Nephron progenitor cell (in vitro differentiated cells): Measurements from ENCODE around the gene ALDH1L1.

Experiments used
- DNase-seq: peaks from one replicate; pipeline ENCODE4 v3.0.0; 2021
- H3K27ac Mint-ChIP-seq: 2 replicates; pipeline ENCODE4 v1.8.0; 2021; ENCODE audit warnings: mild to moderate bottlenecking, moderate library complexity, mixed read lengths
- H3K27me3 Mint-ChIP-seq: 2 replicates; pipeline ENCODE4 v1.8.0; 2021; ENCODE audit warnings: mild to moderate bottlenecking, low read depth, mixed read lengths; ENCODE audit not compliant: poor library complexity
- H3K36me3 Mint-ChIP-seq: 2 replicates; pipeline ENCODE4 v1.8.0; 2021; ENCODE audit warnings: low read depth, mixed read lengths
- H3K4me1 Mint-ChIP-seq: 2 replicates; pipeline ENCODE4 v1.8.0; 2021; ENCODE audit warnings: mixed read lengths
- H3K4me3 Mint-ChIP-seq: 2 replicates; pipeline ENCODE4 v1.8.0; 2021; ENCODE audit warnings: mild to moderate bottlenecking, moderate library complexity, mixed read lengths
- H3K9me3 Mint-ChIP-seq: 2 replicates; pipeline ENCODE4 v1.8.0; 2021; ENCODE audit warnings: mild to moderate bottlenecking, moderate library complexity, mixed read lengths
- CTCF ChIP-seq: fragments of 200-600 bp; sonication (generic); IDR thresholded peaks from 2 replicates; pipeline ENCODE4 v1.5.0; 2021; ENCODE audit warnings: antibody characterized with exemption

ALDH1L1 gene

GRCh38 chr3:126199256-126199655 is 18.9 kb upstream of the ALDH1L1 start:
- Mint-ChIP-seq H3K4me3 (no peak overlapping the region), H3K4me1 (peaks cover 13% of the 10 kb centered on the region), H3K27ac (no peak overlapping the region), H3K9me3 (peaks cover 43% of the 10 kb centered on the region), H3K36me3 (no peaks in the 10 kb centered on the region), H3K27me3 (peaks cover 15% of the 10 kb centered on the region)
- DNase-seq: no peak
- TF ChIP-seq CTCF: no peak

- TF ChIP-seq CTCF: peak; percentile 54
- H3K36me3 Mint-ChIP-seq: no peaks in the 10 kb centered on the region
- peak; percentile 53 for DNase-seq
- no peak overlapping the region for H3K27ac Mint-ChIP-seq
- no peak overlapping the region for H3K4me3 Mint-ChIP-seq
- peaks cover 11% of the 10 kb centered on the region for H3K27me3 Mint-ChIP-seq
- H3K9me3 Mint-ChIP-seq: peaks cover 50% of the 10 kb centered on the region
- peaks cover 10% of the 10 kb centered on the region for H3K4me1 Mint-ChIP-seq
Measured at GRCh38 chr3:126197854-126198584, 17.6 kb upstream of the ALDH1L1 start.

GRCh38 chr3:126197343-126197742 is 17.0 kb upstream of the ALDH1L1 start:
- H3K4me3 Mint-ChIP-seq: no peak overlapping the region
- TF ChIP-seq CTCF: no peak
- peaks cover 57% of the 10 kb centered on the region for H3K9me3 Mint-ChIP-seq
- H3K27me3 Mint-ChIP-seq: peaks cover 7% of the 10 kb centered on the region
- H3K27ac Mint-ChIP-seq: peak overlapping the region; percentile 29
- H3K4me1 Mint-ChIP-seq: peaks cover 3% of the 10 kb centered on the region
- H3K36me3 Mint-ChIP-seq: peaks cover 2% of the 10 kb centered on the region
- no peak for DNase-seq

GRCh38 chr3:126194713-126195305 is 14.4 kb upstream of the ALDH1L1 start:
- H3K27me3 Mint-ChIP-seq: peaks cover 9% of the 10 kb centered on the region
- H3K27ac Mint-ChIP-seq: no peak overlapping the region
- DNase-seq: no peak
- H3K36me3 Mint-ChIP-seq: peaks cover 6% of the 10 kb centered on the region
- peaks cover 70% of the 10 kb centered on the region for H3K9me3 Mint-ChIP-seq
- no peaks in the 10 kb centered on the region for H3K4me1 Mint-ChIP-seq
- no peak overlapping the region for H3K4me3 Mint-ChIP-seq
- no peak for TF ChIP-seq CTCF

- Mint-ChIP-seq H3K4me3 (no peak overlapping the region), H3K27me3 (peaks cover 23% of the 10 kb centered on the region), H3K27ac (no peak overlapping the region), H3K4me1 (no peaks in the 10 kb centered on the region), H3K9me3 (peaks cover 53% of the 10 kb centered on the region), H3K36me3 (peaks cover 6% of the 10 kb centered on the region)
- TF ChIP-seq CTCF: no peak
- no peak for DNase-seq
Measured at GRCh38 chr3:126191246-126191645, 10.9 kb upstream of the ALDH1L1 start.

- Mint-ChIP-seq H3K9me3 (peaks cover 22% of the 10 kb centered on the region), H3K4me3 (no peak overlapping the region), H3K4me1 (no peaks in the 10 kb centered on the region), H3K27me3 (peaks cover 34% of the 10 kb centered on the region), H3K36me3 (peaks cover 6% of the 10 kb centered on the region), H3K27ac (no peak overlapping the region)
- DNase-seq: no peak
- TF ChIP-seq CTCF: no peak
Measured at GRCh38 chr3:126187920-126188319, 7.5 kb upstream of the ALDH1L1 start.
